MM.1S (cell line): ENCODE measurements around the gene MFSD2B.
A peak's percentile ranks its signal among the peaks of the same experiment; 100 is the strongest.

Source experiments
- DNase-seq: peaks from one replicate; pipeline ENCODE4 v3.0.0-alpha.2; 2015
- H2AFZ ChIP-seq: fragments of 300-600 bp; sonication (generic); 2 replicates; pipeline ENCODE4 v1.6.0; 2016; ENCODE audit warnings: antibody characterized with exemption, low read length
- H3F3A ChIP-seq: fragments of 300-600 bp; sonication (generic); 2 replicates; pipeline ENCODE4 v1.6.1; 2016; ENCODE audit warnings: mild to moderate bottlenecking, antibody characterized with exemption, low read length, moderate library complexity, mixed read lengths; ENCODE audit not compliant: insufficient read depth
- H3K27ac ChIP-seq: fragments of 300-600 bp; sonication (generic); 2 replicates; pipeline ENCODE4 v1.5.1; 2016; ENCODE audit warnings: mild to moderate bottlenecking, low read length
- H3K27me3 ChIP-seq: fragments of 300-600 bp; sonication (generic); replicated peaks from 2 replicates; pipeline ENCODE4 v1.6.0; 2016; ENCODE audit warnings: low read length; ENCODE audit not compliant: insufficient read depth
- H3K36me3 ChIP-seq: fragments of 300-600 bp; sonication (generic); replicated peaks from 2 replicates; pipeline ENCODE4 v1.6.1; 2016; ENCODE audit warnings: mild to moderate bottlenecking, low read length, mixed read lengths; ENCODE audit not compliant: insufficient read depth
- H3K4me1 ChIP-seq: fragments of 300-600 bp; sonication (generic); 2 replicates; pipeline ENCODE4 v1.6.1; 2016; ENCODE audit warnings: low read length, mixed read lengths
- H3K4me2 ChIP-seq: fragments of 300-600 bp; sonication (generic); 2 replicates; pipeline ENCODE4 v1.6.0; 2016; ENCODE audit warnings: low read depth, low read length
- H3K4me3 ChIP-seq: fragments of 300-600 bp; sonication (generic); 2 replicates; pipeline ENCODE4 v1.5.1; 2016; ENCODE audit warnings: low read length, mixed read lengths
- H3K79me2 ChIP-seq: fragments of 300-600 bp; sonication (generic); 2 replicates; pipeline ENCODE4 v1.6.1; 2016; ENCODE audit warnings: mixed run types, low read length, mixed read lengths
- H3K9ac ChIP-seq: fragments of 300-600 bp; sonication (generic); 2 replicates; pipeline ENCODE4 v1.6.1; 2016; ENCODE audit warnings: low read length, mixed read lengths
- H3K9me2 ChIP-seq: fragments of 300-600 bp; sonication (generic); replicated peaks from 2 replicates; pipeline ENCODE4 v1.6.1; 2016; ENCODE audit warnings: mild to moderate bottlenecking, low read length, mixed read lengths; ENCODE audit not compliant: insufficient read depth
- H3K9me3 ChIP-seq: fragments of 300-600 bp; sonication (generic); replicated peaks from 2 replicates; pipeline ENCODE4 v1.6.1; 2016; ENCODE audit warnings: mild to moderate bottlenecking, low read length, mixed read lengths; ENCODE audit not compliant: insufficient read depth
- H4K20me1 ChIP-seq: fragments of 300-600 bp; sonication (generic); 2 replicates; pipeline ENCODE4 v1.6.1; 2016; ENCODE audit warnings: mild to moderate bottlenecking, low read length, moderate library complexity, mixed read lengths; ENCODE audit not compliant: insufficient read depth
- CTCF ChIP-seq: fragments of 300-600 bp; sonication (generic); IDR thresholded peaks from 2 replicates; pipeline ENCODE4 v1.5.1; 2016; ENCODE audit warnings: antibody characterized with exemption, low read length, mixed read lengths
- EZH2 ChIP-seq: fragments of 300-600 bp; sonication (generic); optimal IDR thresholded peaks from 2 replicates; pipeline ENCODE3; 2017; ENCODE audit warnings: low read depth, mild to moderate bottlenecking, antibody characterized with exemption, low read length, mixed read lengths
- EZH2phosphoT487 ChIP-seq: fragments of 300-600 bp; sonication (generic); IDR thresholded peaks from 2 replicates; pipeline ENCODE4 v1.6.1; 2018; ENCODE audit warnings: antibody characterized with exemption, low read length

The MFSD2B gene

GRCh38 chr2:24046930-24047702 is 37.2 kb downstream of the MFSD2B start, which contains the start of gene WDCP:
Gene WDCP (minus strand): TSS chr2:24047391. CDS start chr2:24039494, 7,897 bp downstream.
- H3K9me3 ChIP-seq = no peaks in the 10 kb centered on the region
- peak within 1 kb of the TSS; percentile 93 for H3K4me3 ChIP-seq
- H2AFZ ChIP-seq = peak within 1 kb of the TSS; percentile 98
- H3K27me3 ChIP-seq = peaks cover 13% of the 10 kb centered on the region
- H3F3A ChIP-seq = peaks cover 5% of the 10 kb centered on the region; the same call in 1 of the 2 replicates
- H3K36me3 ChIP-seq = no peaks in the 10 kb centered on the region
- peaks cover 11% of the 10 kb centered on the region for H3K4me1 ChIP-seq
- TF ChIP-seq EZH2phosphoT487 = no peak
- TF ChIP-seq CTCF = no peak
- TF ChIP-seq EZH2 = no peak
- no peak within 1 kb of the TSS for H3K27ac ChIP-seq
- H3K9me2 ChIP-seq = no peaks in the 10 kb centered on the region
- peak within 1 kb of the TSS; percentile 69; the same call in 1 of the 2 replicates for H3K9ac ChIP-seq
- H3K79me2 ChIP-seq = peaks cover 11% of the 10 kb centered on the region
- no peaks in the 10 kb centered on the region for H4K20me1 ChIP-seq
- peak; percentile 99 for DNase-seq
- H3K4me2 ChIP-seq = peak within 1 kb of the TSS; percentile 63

GRCh38 chr2:24047703-24048033 is 37.8 kb downstream of the MFSD2B start:
- Histone ChIP-seq H3K9ac (no peak overlapping the region), H2AFZ (peak overlapping the region; percentile 88), H3K9me3 (no peaks in the 10 kb centered on the region), H3K27ac (no peak overlapping the region), H3K27me3 (peaks cover 13% of the 10 kb centered on the region), H3K9me2 (no peaks in the 10 kb centered on the region), H3K79me2 (peaks cover 11% of the 10 kb centered on the region), H3K4me3 (no peak overlapping the region; the same call in 1 of the 2 replicates), H4K20me1 (no peaks in the 10 kb centered on the region), H3K36me3 (no peaks in the 10 kb centered on the region), H3K4me2 (peak overlapping the region; percentile 52; the same call in 1 of the 2 replicates), H3F3A (peaks cover 5% of the 10 kb centered on the region; the same call in 1 of the 2 replicates), H3K4me1 (peaks cover 11% of the 10 kb centered on the region)
- no peak for DNase-seq
- TF ChIP-seq EZH2 = no peak
- no peak for TF ChIP-seq EZH2phosphoT487
- TF ChIP-seq CTCF = no peak

GRCh38 chr2:24048769-24049484 is 39.0 kb downstream of the MFSD2B start:
- Histone ChIP-seq H3K9ac (no peak overlapping the region), H3K36me3 (no peaks in the 10 kb centered on the region), H3K27me3 (peaks cover 13% of the 10 kb centered on the region), H4K20me1 (no peaks in the 10 kb centered on the region), H3K4me1 (peaks cover 11% of the 10 kb centered on the region), H3K9me2 (no peaks in the 10 kb centered on the region), H3K79me2 (peaks cover 11% of the 10 kb centered on the region), H3F3A (peaks cover 5% of the 10 kb centered on the region; the same call in 1 of the 2 replicates), H3K9me3 (no peaks in the 10 kb centered on the region), H3K4me3 (peak overlapping the region; percentile 57), H2AFZ (peak overlapping the region; percentile 63; the same call in 1 of the 2 replicates), H3K27ac (no peak overlapping the region), H3K4me2 (peak overlapping the region; percentile 60)
- DNase-seq = no peak
- TF ChIP-seq EZH2phosphoT487 (no peak), EZH2 (no peak), CTCF (no peak)
